ENCODE data around the gene CCDC33.

CCDC33 gene

DNA sequence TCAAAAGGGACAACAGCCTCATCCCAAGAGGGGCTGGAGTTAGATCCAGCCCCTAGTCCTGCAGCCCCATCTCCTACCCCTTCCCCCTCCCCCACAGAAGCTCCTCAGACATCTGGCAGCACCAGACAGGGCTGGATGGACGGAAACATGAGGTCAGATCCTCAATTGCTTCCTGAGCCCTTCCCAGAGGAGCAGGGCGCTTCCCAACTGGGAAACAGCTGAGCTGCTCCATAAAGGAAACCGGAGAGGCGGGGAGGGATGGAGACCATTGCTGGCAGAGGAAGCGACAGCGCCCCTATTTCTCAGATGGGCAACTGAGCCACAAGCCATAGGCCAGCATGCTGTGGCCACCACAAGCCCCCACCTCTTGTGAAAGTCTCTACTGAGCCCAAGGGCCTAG is 149.6 kb downstream of the CCDC33 start:
- H3K27ac ChIP-seq (ENCODE audit: insufficient read depth, low read length, poor library complexity, severe bottlenecking) = no peak overlapping the region
- no peak for DNase-seq
- no peaks in the 10 kb centered on the region for H3K4me1 ChIP-seq (ENCODE audit: control insufficient read depth, insufficient read depth, low read length, poor library complexity, severe bottlenecking)

More for the DNA sequence above, 149.6 kb downstream of the CCDC33 start:
- H3K36me3 ChIP-seq (ENCODE audit: control insufficient read depth, insufficient read depth, low read length) = no peaks in the 10 kb centered on the region
- H3K27me3 ChIP-seq (replicated peaks; ENCODE audit: control insufficient read depth, insufficient read depth, low read length, poor library complexity, severe bottlenecking) = no peaks in the 10 kb centered on the region
- no peaks in the 10 kb centered on the region for H3K9me3 ChIP-seq (ENCODE audit: control insufficient read depth, low read length)
- no peak overlapping the region for H3K4me3 ChIP-seq (ENCODE audit: insufficient read depth, low read depth, low read length, poor library complexity, severe bottlenecking)
